NCI-H1105 treated with DMSO at 0.1 percent for 48 hours (cell line): ENCODE data around the gene PTPN21.

Experiments used
- DNase-seq: peaks from one replicate; lab custom pipeline; 2025; lab: John Stamatoyannopoulos, UW

The PTPN21 gene

DNA sequence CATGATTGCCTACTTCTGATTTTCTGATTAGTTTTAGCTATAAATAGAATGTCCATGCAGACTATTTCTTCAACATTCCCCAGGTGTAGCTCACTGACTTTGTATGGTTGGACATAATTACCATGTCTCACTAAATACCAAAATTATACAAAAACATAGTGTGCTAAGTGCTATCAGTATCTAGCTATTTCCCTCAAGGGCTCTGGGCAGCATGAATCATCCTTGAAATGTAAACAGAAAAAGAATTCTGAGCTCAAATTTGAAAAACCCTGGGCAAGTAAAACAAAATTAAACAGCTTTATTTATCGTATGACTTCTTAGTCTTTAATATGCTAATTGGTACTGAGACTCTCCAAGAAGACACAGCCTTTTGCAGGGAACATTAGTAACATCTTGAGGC lies 86.4 kb downstream of the PTPN21 start:
- no peak for DNase-seq

DNA sequence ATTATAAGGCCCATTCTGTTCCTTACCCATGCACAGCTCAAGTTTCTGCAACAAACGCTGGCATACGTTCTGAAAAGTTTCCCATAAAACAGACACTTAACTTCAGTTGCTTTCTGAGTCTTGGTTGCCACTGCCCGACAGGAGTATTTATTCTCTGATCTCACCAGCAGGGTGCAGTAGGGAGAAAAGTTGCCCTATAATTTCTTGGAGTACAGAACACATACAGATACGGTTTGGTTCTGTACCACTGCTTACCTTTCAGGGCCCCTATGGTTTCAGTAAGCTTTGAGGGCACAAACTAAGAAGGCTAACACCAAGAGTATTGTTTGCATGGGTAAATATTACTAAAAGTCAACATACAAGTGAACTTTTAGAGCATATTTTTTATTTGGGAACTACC lies 91.5 kb downstream of the PTPN21 start:
- DNase-seq = no peak

DNA sequence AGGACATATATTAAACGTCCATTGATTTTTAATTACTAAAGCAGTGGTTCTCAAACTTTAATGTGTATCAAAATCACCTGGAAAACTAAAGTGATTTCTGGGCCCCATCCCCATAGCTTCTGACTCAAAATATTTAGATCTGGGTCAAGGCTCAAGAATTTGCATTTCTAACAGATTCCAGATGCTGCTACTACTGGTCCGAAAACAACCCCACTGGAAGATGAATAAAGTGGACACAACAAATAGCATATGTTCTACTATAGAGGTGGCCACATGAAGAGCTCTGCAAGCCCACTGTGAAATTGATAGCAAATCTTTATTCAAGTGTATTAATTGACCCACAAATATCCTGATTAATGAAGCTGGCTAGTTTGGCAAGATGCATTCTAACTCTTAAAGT lies 99.9 kb downstream of the PTPN21 start:
- DNase-seq = no peak

DNA sequence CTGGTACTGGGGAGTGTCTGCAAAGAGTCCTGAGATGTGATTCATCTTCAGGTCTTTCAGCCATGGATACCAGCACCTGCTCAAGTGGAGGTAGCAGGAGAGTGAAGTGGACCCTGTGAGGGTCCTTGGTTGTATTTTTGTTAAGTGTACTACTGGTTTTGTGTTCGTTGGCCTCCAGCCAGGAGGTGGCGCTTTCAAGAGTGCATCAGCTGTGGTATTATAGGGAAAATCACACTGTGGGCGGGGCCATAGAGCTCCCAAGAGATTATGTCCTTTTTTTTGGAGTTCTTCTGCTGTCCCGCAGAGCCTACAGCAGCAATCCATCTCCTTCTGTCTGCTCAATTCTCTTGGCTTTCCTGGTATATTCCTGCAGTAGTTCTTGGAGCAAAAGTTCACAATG lies 102.6 kb downstream of the PTPN21 start:
- DNase-seq = no peak

DNA sequence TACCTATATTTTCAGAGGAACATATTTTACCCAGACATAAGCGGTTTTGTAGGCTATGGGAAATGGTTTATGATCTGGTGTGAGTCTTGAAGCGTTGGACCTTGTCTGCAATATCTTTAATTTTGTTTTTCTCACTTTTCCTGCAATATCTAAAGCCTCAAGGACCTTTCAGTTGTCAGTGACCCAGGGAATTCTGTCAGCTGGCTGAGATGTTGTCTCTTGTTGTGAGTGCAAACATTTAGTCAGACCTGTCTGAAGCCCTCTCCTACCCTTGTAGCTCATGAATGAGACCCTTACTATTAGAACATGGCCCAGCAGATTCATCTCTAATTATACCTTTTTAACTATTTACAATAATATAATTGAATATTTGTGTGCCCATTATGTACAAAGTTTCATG lies 115.7 kb downstream of the PTPN21 start:
- DNase-seq = no peak

DNA sequence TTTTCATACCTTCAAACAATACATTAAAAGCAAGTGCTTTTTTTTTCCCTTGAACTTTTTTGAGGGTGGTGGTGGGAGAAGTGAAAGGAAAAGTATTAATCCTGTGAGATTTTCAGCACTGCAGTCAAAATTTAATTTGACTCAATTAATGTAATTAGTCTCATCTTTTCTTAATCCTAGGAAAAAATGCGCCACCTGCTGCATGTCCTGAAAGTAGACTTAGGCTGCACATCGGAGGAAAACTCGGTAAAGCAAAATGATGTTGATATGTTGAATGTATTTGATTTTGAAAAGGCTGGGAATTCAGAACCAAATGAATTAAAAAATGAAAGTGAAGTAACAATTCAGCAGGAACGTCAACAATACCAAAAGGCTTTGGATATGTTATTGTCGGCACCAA lies 117.1 kb downstream of the PTPN21 start:
- peak; percentile 22 for DNase-seq

DNA sequence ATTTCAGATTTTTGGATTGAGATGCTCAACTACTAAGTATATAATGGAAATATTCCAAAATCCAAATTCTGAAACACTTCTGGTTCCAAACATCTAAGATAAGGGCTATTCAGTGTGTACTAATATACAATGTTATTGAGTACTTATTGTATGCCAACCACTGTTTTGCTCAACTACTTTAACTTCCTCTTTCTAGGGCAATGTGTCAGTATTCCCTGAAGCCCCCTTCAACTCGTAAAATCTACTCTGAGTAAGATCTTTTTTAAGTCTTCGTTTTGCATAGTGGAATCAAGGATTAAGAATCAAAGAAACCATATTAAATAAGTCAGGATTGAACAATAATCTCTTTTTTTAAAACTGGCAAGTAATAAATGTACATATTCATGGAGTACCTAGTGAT lies 123.8 kb downstream of the PTPN21 start:
- DNase-seq = no peak

DNA sequence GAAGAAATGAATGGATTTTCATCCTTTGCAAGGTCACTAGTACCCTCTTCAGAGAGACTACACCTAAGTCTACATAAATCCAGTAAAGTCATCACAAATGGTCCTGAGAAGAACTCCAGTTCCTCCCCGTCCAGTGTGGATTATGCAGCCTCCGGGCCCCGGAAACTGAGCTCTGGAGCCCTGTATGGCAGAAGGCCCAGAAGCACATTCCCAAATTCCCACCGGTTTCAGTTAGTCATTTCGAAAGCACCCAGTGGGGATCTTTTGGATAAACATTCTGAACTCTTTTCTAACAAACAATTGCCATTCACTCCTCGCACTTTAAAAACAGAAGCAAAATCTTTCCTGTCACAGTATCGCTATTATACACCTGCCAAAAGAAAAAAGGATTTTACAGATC lies 128.5 kb downstream of the PTPN21 start:
- DNase-seq = no peak

DNA sequence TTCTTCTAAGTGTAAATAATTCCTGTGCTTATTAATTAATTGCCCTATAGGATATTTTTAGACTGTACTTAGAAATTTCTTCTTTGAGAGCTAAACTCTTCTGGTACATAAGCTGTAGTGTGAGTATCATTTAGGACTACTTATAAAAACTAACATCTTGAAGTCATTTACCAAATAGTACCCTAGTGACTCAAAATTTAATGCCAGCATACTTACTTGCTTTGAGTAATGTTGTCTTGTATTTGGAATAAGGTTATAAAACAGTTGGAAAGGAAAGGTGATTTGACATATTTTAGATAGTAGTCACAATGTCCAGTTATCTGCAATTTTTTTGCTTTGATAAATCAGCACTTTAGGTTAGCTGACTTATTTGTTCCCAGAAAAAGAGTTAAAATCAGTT lies 130.2 kb downstream of the PTPN21 start:
- DNase-seq = no peak

DNA sequence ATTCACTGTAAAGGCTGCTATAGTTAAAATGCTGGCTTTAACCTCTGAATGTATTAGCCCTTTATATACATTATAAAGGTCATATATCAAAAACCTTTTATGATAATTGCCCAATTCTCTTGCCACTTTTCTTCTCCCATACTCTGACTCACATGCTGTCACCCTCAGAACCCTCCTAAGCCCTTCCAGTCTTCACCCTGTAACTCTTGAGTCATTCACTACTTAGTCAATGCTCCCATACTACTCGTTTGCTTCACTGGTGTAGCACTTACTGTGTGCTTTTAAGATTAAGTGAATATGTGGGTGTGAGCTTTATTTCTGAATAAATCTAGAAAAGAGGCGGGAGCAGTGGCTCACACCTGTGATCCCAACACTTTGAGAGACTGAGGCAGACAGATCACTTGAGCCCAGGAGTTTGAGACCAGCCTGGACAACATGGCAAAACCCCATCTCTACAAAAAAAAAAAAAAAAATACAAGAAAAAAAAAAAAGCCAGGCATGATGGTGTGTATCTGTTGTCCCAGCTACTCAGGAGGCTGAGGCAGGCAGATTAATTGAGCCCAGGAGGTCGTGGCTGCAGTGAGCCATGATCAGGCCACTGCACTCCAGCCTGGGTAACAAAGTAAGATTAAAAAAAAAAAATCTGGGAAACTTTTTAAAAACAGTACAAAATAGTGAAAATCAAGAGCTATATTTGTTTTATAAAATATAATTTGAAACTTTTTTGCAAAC lies 131.7 kb downstream of the PTPN21 start:
- no peak for DNase-seq

DNA sequence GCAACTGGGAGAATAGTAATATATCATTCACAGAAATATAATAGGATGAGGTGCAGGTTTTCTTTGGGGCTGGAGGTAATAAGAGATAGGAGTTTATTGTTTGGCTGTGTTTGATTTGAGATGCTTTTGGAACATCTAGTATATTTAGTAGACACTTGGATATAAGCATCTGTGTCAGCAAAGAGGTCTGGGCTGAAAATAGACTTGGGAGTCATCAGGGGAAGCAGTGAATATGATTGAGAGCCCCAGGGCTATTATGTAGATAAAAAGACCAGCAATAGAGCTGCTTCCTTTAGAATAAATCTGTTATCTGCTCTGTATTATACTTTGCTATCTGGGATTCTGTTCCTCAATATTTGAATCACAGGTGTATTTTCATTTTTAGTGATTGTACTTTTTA lies 132.8 kb downstream of the PTPN21 start:
- no peak for DNase-seq

DNA sequence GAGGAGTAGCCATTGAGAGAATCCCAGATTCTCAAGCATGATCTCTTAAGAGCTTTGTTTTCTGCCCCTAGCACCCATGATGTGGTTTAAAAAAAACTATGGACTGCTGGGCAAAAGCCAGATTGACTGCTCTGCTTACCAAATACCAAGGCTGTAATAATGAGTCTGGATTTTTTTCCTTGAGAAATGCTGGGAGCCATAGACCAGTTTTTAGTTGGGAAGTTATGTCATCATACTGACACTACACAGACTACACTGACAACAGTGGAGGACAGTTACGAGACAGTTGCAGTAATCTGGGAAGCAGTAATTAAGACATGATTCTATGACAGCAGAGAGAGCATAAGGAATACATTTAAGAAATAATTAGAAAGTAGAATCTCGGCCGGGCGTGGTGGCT lies 133.5 kb downstream of the PTPN21 start:
- DNase-seq = no peak

DNA sequence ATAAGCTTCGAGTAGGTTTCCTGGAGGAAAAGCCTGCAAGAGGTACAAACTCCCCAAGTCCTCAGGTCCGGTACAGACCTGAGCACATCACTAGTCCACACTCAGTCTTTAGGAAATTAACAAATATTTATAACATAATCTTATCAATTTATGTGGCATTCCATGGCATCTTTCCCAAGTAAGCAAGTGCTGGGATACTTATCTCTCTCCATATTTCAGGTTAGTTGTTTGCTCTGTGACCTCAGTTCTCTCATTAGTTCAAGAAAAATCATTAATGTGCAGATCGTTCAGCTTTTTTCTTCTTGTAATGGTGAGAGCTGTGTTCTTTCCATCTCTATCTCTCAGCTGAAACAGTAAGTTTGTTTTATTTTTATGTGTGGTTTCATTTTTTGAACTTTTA lies 134.6 kb downstream of the PTPN21 start:
- DNase-seq = no peak

DNA sequence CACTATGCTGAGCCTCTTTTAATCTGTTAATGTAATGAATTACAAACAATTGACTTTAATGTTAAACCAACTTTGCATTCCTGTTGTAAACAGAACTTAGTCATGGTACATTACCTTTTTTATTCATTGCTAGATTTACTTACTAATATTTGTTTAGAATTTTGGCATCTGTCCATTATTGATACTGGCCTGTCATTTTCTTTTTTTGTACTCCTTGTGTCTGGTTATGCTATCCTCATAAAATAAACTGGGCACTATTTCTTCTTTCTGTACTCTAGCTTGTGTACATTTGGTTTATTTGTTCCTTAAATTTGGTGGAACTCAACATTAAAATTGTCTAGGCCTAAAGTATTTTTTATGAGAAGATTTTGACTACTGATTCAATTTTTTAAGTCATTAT lies 137.2 kb downstream of the PTPN21 start:
- no peak for DNase-seq
